Vagina (tissue), 2 donors: ENCODE data around the gene TOR3A. TPM values are rescaled to one million over a fixed set of nuclear protein-coding genes. Genes with fewer than 3 reads are reported as not detected.

Source experiments
- DNase-seq, 2 donors: peaks; one replicate each; pipeline ENCODE4 v3.0.0-alpha.2; 2017; ENCODE audit errors: extremely low spot score in 2 of 2
- H3K27ac ChIP-seq: fragments of 200-600 bp; sonication (generic); one replicate; pipeline ENCODE4 v1.5.1; 2019
- H3K27me3 ChIP-seq: fragments of 200-600 bp; sonication (generic); one replicate; pipeline ENCODE4 v1.5.1; 2019
- H3K36me3 ChIP-seq, 2 donors: fragments of 200-600 bp; sonication (generic); one replicate each; pipeline ENCODE4 v1.5.1; 2017 to 2019
- H3K4me1 ChIP-seq: fragments of 200-600 bp; sonication (generic); one replicate; pipeline ENCODE4 v1.5.1; 2019
- H3K4me3 ChIP-seq, 2 donors: fragments of 200-600 bp; sonication (generic); 1 replicate in 1 of 2; 2 replicates in 1 of 2; pipeline ENCODE4 v1.5.1; 2016 to 2019
- H3K9me3 ChIP-seq: fragments of 200-600 bp; sonication (generic); one replicate; pipeline ENCODE4 v1.5.1; 2019
- POLR2A ChIP-seq, 2 donors: fragments of 450-650 bp; IDR thresholded peaks; one replicate each; pipeline ENCODE4 v1.6.1; 2017; ENCODE audit warnings: antibody characterized with exemption in 2 of 2, mild to moderate bottlenecking in 2 of 2, moderate library complexity in 2 of 2
- POLR2AphosphoS5 ChIP-seq, 2 donors: sonication (generic); formaldehyde crosslinking; IDR thresholded peaks; one replicate each; pipeline ENCODE4 v1.9.0; 2017; ENCODE audit warnings: antibody characterized with exemption in 2 of 2, mild to moderate bottlenecking in 2 of 2, low read depth in 1 of 2; ENCODE audit not compliant: insufficient read depth in 1 of 2
- intact Hi-C: fragments of 100-400 bp; cut with DNase I; formaldehyde crosslinking; loops from one replicate; pipeline ENCODE4 v1.15.1; 2023
- total RNA-seq: library from RNA; depleted of rRNA; stranded (reverse); fragments of >200 nt; gene quantifications from one replicate; pipeline ENCODE4 v1.2.3, GENCODE V29; 2016
- TF ChIP-seq, protein P1 (sequence below), 3 experiments: fragments of 450-650 bp in 2 of 3; fragments of 200-600 bp in 1 of 3; sonication (generic) in 1 of 3; IDR thresholded peaks; one replicate each; pipeline ENCODE4 v1.5.1; 2017 to 2019; ENCODE audit warnings: antibody characterized with exemption in 3 of 3, mild to moderate bottlenecking in 2 of 3, moderate library complexity in 2 of 3

TOR3A gene
- total RNA-seq, 1 donor from 2014 or later = 20.4 TPM

DNA sequence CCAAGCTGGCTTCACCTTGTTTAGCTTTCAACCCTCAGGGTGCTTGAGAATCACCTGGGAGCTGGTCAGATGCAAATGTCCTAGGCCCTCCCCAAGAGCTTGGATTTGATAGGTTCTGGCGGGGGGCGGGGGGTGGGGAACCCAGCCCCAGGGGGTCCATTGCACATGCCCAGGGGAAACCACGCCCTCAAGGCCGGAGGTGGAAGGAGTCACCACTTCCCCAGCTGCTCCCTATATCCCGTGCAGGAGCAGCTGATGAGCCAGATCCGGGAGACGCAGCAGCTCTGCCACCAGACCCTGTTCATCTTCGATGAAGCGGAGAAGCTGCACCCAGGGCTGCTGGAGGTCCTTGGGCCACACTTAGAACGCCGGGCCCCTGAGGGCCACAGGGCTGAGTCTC lies 5.8 kb downstream of the TOR3A start:
- H3K9me3 ChIP-seq = no peaks in the 10 kb centered on the region
- DNase-seq = no peak
- TF ChIP-seq, protein P1, sequence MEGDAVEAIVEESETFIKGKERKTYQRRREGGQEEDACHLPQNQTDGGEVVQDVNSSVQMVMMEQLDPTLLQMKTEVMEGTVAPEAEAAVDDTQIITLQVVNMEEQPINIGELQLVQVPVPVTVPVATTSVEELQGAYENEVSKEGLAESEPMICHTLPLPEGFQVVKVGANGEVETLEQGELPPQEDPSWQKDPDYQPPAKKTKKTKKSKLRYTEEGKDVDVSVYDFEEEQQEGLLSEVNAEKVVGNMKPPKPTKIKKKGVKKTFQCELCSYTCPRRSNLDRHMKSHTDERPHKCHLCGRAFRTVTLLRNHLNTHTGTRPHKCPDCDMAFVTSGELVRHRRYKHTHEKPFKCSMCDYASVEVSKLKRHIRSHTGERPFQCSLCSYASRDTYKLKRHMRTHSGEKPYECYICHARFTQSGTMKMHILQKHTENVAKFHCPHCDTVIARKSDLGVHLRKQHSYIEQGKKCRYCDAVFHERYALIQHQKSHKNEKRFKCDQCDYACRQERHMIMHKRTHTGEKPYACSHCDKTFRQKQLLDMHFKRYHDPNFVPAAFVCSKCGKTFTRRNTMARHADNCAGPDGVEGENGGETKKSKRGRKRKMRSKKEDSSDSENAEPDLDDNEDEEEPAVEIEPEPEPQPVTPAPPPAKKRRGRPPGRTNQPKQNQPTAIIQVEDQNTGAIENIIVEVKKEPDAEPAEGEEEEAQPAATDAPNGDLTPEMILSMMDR (IDR thresholded peaks at IDR 0.05) = no peak
- TF ChIP-seq POLR2A (IDR thresholded peaks at IDR 0.05) (no peak), POLR2AphosphoS5 (IDR thresholded peaks at IDR 0.05; ENCODE audit: insufficient read depth in 1 of 2, low read depth in 1 of 2) (no peak)
- peaks cover 30% of the 10 kb centered on the region for H3K4me1 ChIP-seq
- intact Hi-C loops = no loop called here
- no peaks in the 10 kb centered on the region for H3K27me3 ChIP-seq
- H3K4me3 ChIP-seq = no peak overlapping the region
- H3K27ac ChIP-seq = no peak overlapping the region
- H3K36me3 ChIP-seq = peaks cover 0 to 12% of the 10 kb centered on the region in 2 donors

DNA sequence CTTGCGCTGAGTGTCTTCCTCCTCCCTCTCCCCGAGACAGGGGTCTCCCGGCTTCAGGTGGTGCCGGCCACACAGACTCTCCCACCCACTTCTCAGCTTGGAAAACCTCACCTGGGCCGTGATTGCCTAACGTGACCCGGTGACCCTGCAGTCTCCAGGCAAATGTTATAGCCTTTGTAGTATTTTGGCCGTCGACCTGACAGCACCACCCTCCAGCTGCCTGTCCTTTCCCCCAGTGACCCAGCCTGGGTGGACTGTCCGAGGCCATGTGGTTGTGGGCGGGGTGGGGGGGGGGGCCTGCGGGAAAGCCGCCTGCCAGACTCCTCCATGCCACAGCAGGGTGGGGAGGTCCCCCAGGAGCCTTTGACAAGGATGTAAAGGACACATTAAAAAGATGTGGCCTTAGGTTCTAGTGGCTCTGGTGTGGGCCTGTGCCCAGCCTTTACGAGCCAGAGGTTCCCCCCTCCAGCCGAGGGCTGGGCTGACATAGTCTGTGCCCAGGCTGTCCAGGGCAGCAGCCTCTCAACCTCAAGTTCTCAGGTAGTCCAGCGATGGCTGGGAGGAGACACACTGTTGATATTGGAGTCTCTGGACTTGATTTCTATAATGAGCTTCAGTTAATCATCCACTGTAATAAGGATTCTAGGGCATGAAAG lies 8.1 kb downstream of the TOR3A start:
- Histone ChIP-seq H3K4me1 (peaks cover 14% of the 10 kb centered on the region), H3K36me3 (peaks cover 0 to 24% of the 10 kb centered on the region in 2 donors), H3K4me3 (no peak overlapping the region), H3K27ac (no peak overlapping the region), H3K9me3 (no peaks in the 10 kb centered on the region), H3K27me3 (no peaks in the 10 kb centered on the region)
- intact Hi-C loops = no loop called here
- DNase-seq = no peak
- TF ChIP-seq POLR2AphosphoS5 (IDR thresholded peaks at IDR 0.05; ENCODE audit: insufficient read depth in 1 of 2, low read depth in 1 of 2) (no peak), POLR2A (IDR thresholded peaks at IDR 0.05) (no peak)
- TF ChIP-seq, protein P1 (IDR thresholded peaks at IDR 0.05) = no peak

DNA sequence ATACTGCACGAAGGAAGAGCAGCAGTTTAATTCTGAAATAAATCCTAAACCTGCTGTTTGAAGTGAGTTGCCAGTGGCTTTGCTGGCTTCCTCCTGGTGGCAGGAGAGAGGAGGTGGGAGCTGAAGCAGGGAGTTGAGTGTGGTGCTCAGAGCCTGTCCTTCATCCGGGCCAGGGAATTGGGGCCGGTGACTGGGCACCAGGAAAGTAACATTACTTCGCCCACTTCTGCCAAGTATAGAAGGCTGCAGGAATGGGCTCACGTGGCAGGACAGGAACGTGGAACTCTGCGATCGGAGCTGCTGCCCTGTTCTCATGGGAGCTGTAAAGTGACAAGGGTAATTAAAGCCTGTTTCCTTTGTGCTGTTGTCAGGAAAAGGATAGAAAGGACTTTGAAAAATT lies 8.7 kb downstream of the TOR3A start:
- Histone ChIP-seq H3K27ac (no peak overlapping the region), H3K4me1 (peaks cover 14% of the 10 kb centered on the region), H3K4me3 (no peak overlapping the region), H3K27me3 (no peaks in the 10 kb centered on the region), H3K36me3 (peaks cover 0 to 24% of the 10 kb centered on the region in 2 donors), H3K9me3 (no peaks in the 10 kb centered on the region)
- no peak for TF ChIP-seq POLR2AphosphoS5 (IDR thresholded peaks at IDR 0.05; ENCODE audit: insufficient read depth in 1 of 2, low read depth in 1 of 2)
- TF ChIP-seq, protein P1 (IDR thresholded peaks at IDR 0.05) = no peak
- no peak for TF ChIP-seq POLR2A (IDR thresholded peaks at IDR 0.05)
- DNase-seq = no peak
- intact Hi-C loops = no loop called here

- Histone ChIP-seq H3K4me3 (no peak overlapping the region), H3K36me3 (peaks cover 0 to 24% of the 10 kb centered on the region in 2 donors), H3K4me1 (peaks cover 14% of the 10 kb centered on the region), H3K27me3 (no peaks in the 10 kb centered on the region), H3K27ac (no peak overlapping the region), H3K9me3 (no peaks in the 10 kb centered on the region)
- DNase-seq = no peak
- intact Hi-C loops = no loop called here
- no peak for TF ChIP-seq POLR2AphosphoS5 (IDR thresholded peaks at IDR 0.05; ENCODE audit: insufficient read depth in 1 of 2, low read depth in 1 of 2)
- no peak for TF ChIP-seq POLR2A (IDR thresholded peaks at IDR 0.05)
- TF ChIP-seq, protein P1 (IDR thresholded peaks at IDR 0.05) = no peak
These were observed 9.1 kb downstream of the TOR3A start for GRCh38 chr1:179090923-179091322.

DNA sequence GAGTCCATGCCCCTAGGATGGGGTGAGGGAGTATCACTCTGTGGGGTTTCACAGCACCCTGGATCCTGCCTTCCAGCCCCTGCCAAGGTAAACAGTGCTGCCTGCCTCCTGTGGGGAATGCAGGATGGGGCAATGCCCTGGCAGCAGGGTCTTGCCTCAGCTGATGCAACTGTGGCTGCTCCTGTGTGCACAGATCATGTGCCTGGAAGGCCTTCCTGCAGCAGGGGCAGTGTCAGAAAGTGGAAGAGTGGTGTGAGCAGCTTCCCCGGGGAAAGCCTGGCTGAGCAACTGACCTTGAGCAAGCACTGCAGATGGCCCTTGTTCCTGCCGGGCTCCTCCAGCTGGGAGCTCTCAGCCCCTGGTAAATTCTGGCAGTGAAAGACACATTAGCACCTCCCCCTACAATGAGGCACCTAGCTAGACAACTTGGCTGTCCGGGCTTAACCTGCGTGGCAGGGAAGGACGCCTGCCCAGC lies 9.9 kb downstream of the TOR3A start:
- peaks cover 14% of the 10 kb centered on the region for H3K4me1 ChIP-seq
- peak in 1 of 2 donors; percentile 46 for TF ChIP-seq POLR2AphosphoS5 (IDR thresholded peaks at IDR 0.05; ENCODE audit: insufficient read depth in 1 of 2, low read depth in 1 of 2)
- TF ChIP-seq, protein P1 (IDR thresholded peaks at IDR 0.05) = no peak
- peaks cover 0 to 28% of the 10 kb centered on the region in 2 donors for H3K36me3 ChIP-seq
- no peak for DNase-seq
- no peak overlapping the region for H3K4me3 ChIP-seq
- H3K27me3 ChIP-seq = no peaks in the 10 kb centered on the region
- no peaks in the 10 kb centered on the region for H3K9me3 ChIP-seq
- H3K27ac ChIP-seq = no peak overlapping the region
- intact Hi-C loops = no loop called here
